AG09309 (cell line): ENCODE measurements around the gene MYL12B.
"Not testable (repeated sequence)": the region's sequence is repeated elsewhere in the genome, so short reads cannot be mapped to it uniquely, and the experiment has no call there.

Experiments
- DNase-seq: peaks from one replicate; pipeline ENCODE4 v3.0.0-alpha.2; 2010; ENCODE audit warnings: low read depth
- H3K4me3 ChIP-seq: 2 replicates; pipeline ENCODE4 v1.5.1; 2011; ENCODE audit warnings: mild to moderate bottlenecking, low read depth, low read length, moderate library complexity; ENCODE audit not compliant: control insufficient read depth
- CTCF ChIP-seq: IDR thresholded peaks from 2 replicates; pipeline ENCODE4 v1.5.1; 2011; ENCODE audit warnings: mild to moderate bottlenecking, low read depth, low read length, inconsistent platforms; ENCODE audit not compliant: insufficient read depth, control insufficient read depth; ENCODE audit errors: missing control alignments

Gene MYL12B

GRCh38 chr18:3313685-3314084, 51.8 kb downstream of the MYL12B start:
- no peak for TF ChIP-seq CTCF
- H3K4me3 ChIP-seq = no peak overlapping the region
- DNase-seq = no peak

DNA sequence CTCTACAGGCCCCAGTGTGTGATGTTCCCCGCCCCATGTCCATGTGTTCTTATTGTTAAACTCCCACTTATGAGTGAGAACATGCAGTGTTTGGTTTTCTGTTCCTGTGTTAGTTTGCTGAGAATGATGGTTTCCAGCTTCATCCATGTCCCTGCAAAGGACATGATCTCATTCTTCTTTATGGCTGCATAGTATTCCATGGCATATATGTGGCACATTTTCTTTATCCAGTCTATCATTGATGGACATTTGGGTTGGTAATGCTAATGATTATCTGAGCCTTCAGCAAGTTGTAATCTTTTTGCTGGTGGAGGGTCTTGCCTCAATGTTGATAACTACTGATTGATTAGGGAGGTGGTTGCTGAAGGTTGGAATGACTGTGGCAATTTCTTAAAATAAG, 53.4 kb downstream of the MYL12B start:
- DNase-seq, H3K4me3 ChIP-seq: not testable (repeated sequence)

GRCh38 chr18:3319399-3319798, 57.5 kb downstream of the MYL12B start:
- H3K4me3 ChIP-seq = no peak overlapping the region
- no peak for TF ChIP-seq CTCF
- no peak for DNase-seq

- H3K4me3 ChIP-seq = no peak overlapping the region
- TF ChIP-seq CTCF = no peak
- DNase-seq = no peak
Measured at GRCh38 chr18:3319894-3320454, 58.0 kb downstream of the MYL12B start.

GRCh38 chr18:3321133-3321812, 59.3 kb downstream of the MYL12B start:
- TF ChIP-seq CTCF = no peak
- H3K4me3 ChIP-seq = no peak overlapping the region
- DNase-seq = peak; percentile 53

GRCh38 chr18:3323900-3324299, 62.0 kb downstream of the MYL12B start:
- no peak overlapping the region for H3K4me3 ChIP-seq
- DNase-seq = no peak
- no peak for TF ChIP-seq CTCF
